BJ (cell line): Measurements from ENCODE around the gene HS3ST1. TPM values are rescaled to one million over a fixed set of nuclear protein-coding genes. Genes with fewer than 3 reads are reported as not detected.

ENCODE experiments used
- CTCF ChIA-PET: fragments of 350-600 bp; formaldehyde crosslinking; extraction: SDS; loops from one replicate; lab custom pipeline; 2021; ENCODE audit warnings: antibody characterized with exemption, inconsistent platforms; lab: Yijun Ruan, JAX
- POLR2A ChIA-PET: fragments of 300-600 bp; sonication (Branson Sonifier 250); formaldehyde crosslinking; extraction: SDS; loops from one replicate; lab custom pipeline; 2021; ENCODE audit warnings: antibody characterized with exemption; lab: Charles Lee
- DNase-seq: peaks from one replicate; pipeline ENCODE4 v3.0.0-alpha.2; 2011; ENCODE audit warnings: low read depth
- H3K27me3 ChIP-seq: 2 replicates; pipeline ENCODE4 v1.6.0; 2011; ENCODE audit warnings: low read length; ENCODE audit not compliant: control insufficient read depth, insufficient read depth
- H3K36me3 ChIP-seq: 2 replicates; pipeline ENCODE4 v1.5.1; 2011; ENCODE audit warnings: low read length; ENCODE audit not compliant: control insufficient read depth, insufficient read depth
- H3K4me3 ChIP-seq: 2 replicates; pipeline ENCODE4 v1.5.1; 2011; ENCODE audit warnings: low read depth, mild to moderate bottlenecking, control low read depth, low read length
- polyA minus RNA-seq: library from RNA; depleted of rRNA, polyadenylated mRNA; stranded (reverse); fragments of >200 nt; gene quantifications from 2 replicates; pipeline ENCODE4 v1.2.3, GENCODE V29; 2011; rRNA and poly(A)+ RNA removed
- polyA plus RNA-seq: library from polyadenylated mRNA; depleted of rRNA; stranded (reverse); fragments of >200 nt; gene quantifications from 2 replicates; pipeline ENCODE4 v1.2.3, GENCODE V29; 2011; rRNA removed
- TF ChIP-seq, protein P1 (sequence below): IDR thresholded peaks from 2 replicates; pipeline ENCODE4 v1.5.1; 2011; ENCODE audit warnings: low read depth, mild to moderate bottlenecking, control low read depth, inconsistent platforms, low read length, moderate library complexity; ENCODE audit not compliant: insufficient read depth

The HS3ST1 gene
- polyA plus RNA-seq (not detected in 2 replicates), polyA minus RNA-seq (not detected in 2 replicates)

DNA sequence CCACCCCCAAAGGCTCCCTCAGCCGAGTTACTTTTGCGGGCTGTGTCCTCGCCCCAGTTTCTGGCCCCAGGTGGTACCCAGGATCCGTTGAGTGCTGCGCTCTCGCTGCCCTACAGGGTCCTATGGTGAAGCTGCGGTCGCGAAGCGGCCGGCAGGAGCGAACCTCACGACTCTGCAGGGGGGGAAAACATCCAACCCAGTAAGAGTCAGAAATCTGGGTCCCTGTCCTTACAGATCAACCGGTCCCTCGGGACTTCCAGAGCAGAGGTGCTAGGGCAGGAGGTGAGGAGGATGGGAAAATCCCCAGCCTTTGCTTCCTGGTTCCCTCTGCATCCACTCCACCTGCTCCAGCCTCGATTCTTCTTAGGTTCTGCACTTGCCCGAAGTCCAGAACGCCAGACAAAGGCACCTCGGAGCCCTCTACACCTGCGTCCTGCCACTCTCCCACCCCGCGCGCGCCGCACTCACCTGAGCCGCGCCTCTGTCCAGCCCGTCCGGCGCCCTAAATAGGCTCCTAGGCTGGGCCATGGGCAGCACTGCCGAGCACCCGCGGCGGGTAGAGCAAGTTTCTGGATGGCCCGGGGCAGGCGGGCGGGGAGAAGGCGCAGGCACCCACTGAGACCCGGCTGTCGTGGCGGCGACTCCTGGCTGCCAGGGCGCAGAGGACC is at the start of gene HS3ST1:
HS3ST1 (minus strand) TSS at position 664 of the 668 bp plus-strand sequence. CDS start 28,889 bp downstream, outside the sequence.
- no peak for DNase-seq
- POLR2A ChIA-PET = no interaction called here
- H3K27me3 ChIP-seq = peaks cover 2% of the 10 kb centered on the region; the same call in 1 of the 2 replicates
- CTCF ChIA-PET = no interaction called here
- no peak within 1 kb of the TSS for H3K4me3 ChIP-seq
- no peaks in the 10 kb centered on the region for H3K36me3 ChIP-seq
- TF ChIP-seq, protein P1, sequence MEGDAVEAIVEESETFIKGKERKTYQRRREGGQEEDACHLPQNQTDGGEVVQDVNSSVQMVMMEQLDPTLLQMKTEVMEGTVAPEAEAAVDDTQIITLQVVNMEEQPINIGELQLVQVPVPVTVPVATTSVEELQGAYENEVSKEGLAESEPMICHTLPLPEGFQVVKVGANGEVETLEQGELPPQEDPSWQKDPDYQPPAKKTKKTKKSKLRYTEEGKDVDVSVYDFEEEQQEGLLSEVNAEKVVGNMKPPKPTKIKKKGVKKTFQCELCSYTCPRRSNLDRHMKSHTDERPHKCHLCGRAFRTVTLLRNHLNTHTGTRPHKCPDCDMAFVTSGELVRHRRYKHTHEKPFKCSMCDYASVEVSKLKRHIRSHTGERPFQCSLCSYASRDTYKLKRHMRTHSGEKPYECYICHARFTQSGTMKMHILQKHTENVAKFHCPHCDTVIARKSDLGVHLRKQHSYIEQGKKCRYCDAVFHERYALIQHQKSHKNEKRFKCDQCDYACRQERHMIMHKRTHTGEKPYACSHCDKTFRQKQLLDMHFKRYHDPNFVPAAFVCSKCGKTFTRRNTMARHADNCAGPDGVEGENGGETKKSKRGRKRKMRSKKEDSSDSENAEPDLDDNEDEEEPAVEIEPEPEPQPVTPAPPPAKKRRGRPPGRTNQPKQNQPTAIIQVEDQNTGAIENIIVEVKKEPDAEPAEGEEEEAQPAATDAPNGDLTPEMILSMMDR = no peak

DNA sequence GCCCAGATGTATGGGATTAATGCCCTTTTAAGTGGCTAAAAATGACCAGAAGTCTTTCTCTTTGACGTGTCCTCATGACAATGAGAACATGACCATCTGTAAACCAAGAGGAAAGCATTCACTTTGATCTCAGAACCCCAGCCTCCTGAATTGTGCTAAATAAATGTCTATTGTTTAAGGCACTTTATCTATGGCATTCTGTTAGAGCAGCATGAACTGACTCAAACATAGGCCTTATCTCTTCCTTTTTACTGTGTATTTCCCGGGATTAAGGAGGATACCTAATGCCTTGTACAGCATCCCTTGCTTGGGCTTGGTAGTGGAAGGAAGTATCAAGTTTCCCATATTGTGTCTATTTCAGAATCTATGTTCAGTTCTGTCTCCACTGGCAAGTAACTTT is 47.2 kb upstream of the HS3ST1 start:
- no peak for DNase-seq
- Histone ChIP-seq H3K27me3 (no peaks in the 10 kb centered on the region), H3K4me3 (no peak overlapping the region), H3K36me3 (no peaks in the 10 kb centered on the region)
- CTCF ChIA-PET = no interaction called here
- TF ChIP-seq, protein P1 = no peak
- POLR2A ChIA-PET = no interaction called here

DNA sequence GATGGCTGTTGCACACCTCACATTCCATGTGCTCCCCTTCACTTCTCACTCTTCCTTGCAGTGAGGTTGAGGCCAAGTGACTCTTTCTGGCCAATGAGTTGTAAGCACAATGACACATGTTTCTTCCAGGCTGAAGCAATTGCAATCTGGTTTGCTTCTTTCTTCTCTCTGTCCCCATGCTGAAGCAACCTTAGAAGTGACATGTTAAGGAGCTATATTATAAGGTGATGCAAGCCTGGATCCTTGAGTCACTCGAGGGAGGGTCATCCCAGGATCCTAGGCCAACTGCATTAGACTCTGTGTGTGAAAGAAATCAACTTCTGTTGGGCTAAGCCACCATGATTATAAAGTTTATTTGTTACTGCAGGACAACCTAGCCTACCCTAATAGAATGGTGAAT is 45.5 kb upstream of the HS3ST1 start:
- Histone ChIP-seq H3K36me3 (no peaks in the 10 kb centered on the region), H3K4me3 (no peak overlapping the region), H3K27me3 (no peaks in the 10 kb centered on the region)
- TF ChIP-seq, protein P1 = no peak
- CTCF ChIA-PET = no interaction called here
- POLR2A ChIA-PET = no interaction called here
- DNase-seq = no peak

DNA sequence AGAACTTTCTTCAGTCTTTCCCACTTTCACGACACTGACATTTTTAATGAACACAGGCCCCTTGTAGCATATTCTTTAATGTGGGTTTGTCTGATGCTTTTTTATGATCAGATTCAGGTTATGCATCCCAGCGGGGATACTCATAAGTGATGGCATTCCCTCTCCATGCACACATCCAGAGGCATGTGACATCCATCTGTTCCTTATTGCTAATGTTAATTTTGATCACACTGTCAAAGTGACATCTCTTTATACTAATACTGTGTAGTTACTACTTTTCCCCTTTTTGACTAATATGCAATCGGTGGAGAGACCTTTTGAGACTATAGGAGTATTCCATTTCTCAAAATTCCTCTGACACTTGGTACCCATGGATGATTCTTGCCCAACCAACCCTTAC is 43.8 kb upstream of the HS3ST1 start:
- no peak overlapping the region for H3K4me3 ChIP-seq
- ChIA-PET POLR2A (no interaction called here), CTCF (no interaction called here)
- no peaks in the 10 kb centered on the region for H3K27me3 ChIP-seq
- TF ChIP-seq, protein P1 = no peak
- DNase-seq = no peak
- no peaks in the 10 kb centered on the region for H3K36me3 ChIP-seq

DNA sequence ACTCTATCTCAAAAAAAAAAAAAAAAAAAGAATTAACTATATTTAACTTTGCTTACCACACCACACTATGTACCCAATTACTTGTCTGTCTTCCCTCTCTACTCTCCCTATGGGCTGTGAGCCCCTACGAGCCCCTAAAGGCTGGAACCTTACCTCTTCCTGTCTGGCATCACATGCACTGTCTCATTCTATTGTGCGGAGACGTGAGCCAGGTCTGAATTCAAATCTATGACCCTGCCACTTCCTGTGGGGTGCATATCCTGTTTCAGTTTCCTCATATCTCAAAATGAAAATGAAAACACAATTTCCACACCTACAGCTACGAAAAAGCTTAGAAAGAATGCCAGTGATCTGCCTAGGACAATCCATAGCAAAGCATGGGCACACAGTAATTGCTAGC is 42.9 kb upstream of the HS3ST1 start:
- Histone ChIP-seq H3K4me3 (no peak overlapping the region), H3K27me3 (no peaks in the 10 kb centered on the region), H3K36me3 (no peaks in the 10 kb centered on the region)
- TF ChIP-seq, protein P1 = no peak
- POLR2A ChIA-PET = no interaction called here
- CTCF ChIA-PET = no interaction called here
- DNase-seq = no peak
